CMK (cell line): ENCODE data around the gene CDK13.

Source experiments
- DNase-seq: peaks from one replicate; pipeline ENCODE4 v3.0.0-alpha.2; 2010; ENCODE audit warnings: low read depth

The CDK13 gene

GRCh38 chr7:40008223-40008815 lies 58.3 kb downstream of the CDK13 start:
- DNase-seq: no peak

GRCh38 chr7:40009301-40009700 lies 59.2 kb downstream of the CDK13 start:
- DNase-seq: no peak

- DNase-seq: no peak
These were observed 64.3 kb downstream of the CDK13 start for GRCh38 chr7:40014376-40014775.

DNA sequence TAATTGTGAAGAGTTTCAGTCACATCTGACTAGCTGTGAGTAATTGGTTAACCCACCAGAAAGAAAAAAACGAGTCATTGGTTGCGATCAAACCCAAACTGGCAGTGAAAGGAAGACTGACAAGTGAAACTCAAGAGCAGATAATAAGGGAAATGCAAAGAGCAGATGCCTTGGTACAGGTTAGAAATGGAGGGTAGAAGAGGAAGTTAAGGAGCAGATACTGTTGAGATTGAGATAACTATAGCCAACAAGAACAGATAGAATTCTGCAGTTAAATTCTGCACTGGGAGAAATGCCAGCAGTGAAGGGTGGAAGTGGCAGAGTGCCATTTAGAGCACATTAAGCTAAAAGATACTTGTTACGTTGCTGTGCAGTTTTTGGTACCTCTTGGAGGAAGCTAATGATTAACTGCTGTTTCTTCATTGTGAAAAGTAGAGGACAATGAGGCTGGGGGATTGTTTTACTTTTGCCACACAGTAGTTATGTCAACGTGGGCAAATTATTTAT lies 65.8 kb downstream of the CDK13 start:
- DNase-seq: no peak

- DNase-seq: no peak
These were observed 69.5 kb downstream of the CDK13 start for GRCh38 chr7:40019558-40019957.

- DNase-seq: no peak
These were observed 74.0 kb downstream of the CDK13 start for GRCh38 chr7:40024048-40024447.

DNA sequence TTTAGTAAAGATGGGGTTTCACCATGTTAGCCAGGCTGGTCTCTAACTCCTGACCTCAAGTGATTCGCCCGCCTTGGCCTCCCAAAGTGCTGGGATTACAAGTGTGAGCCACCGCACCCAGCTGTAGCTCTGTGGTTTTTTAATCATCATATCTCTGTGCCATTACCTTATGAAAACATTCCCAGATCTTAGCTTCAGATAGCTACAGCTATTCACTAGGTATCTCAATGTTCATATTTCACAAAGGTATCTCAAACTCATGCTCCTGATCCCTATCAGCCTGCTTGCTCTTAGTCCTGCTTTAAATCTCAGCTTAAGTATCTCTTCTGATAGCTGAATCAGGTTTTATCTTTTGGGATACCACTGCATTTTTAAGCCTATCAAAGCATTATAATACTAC lies 74.8 kb downstream of the CDK13 start:
- no peak for DNase-seq

DNA sequence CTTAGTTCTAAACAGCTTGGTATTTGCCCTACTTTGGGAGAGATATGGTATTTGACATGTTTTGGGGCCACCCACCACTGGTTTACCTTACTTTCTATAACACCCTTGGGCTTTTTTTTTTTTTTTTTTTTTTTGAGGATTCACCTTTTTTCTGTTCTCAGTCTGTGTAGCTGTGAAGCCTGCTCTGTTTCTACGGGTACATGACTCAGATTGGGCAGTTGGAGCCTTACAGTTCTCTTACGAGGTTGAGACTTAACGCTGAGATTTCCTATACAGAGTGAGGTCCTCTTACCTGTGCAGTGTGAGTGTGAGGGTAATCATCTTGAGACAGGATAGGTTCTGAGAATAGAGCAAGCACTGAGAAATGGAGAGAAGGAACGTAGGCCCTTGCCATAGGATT lies 77.5 kb downstream of the CDK13 start:
- no peak for DNase-seq

- no peak for DNase-seq
These were observed 83.8 kb downstream of the CDK13 start for GRCh38 chr7:40033826-40034225.

DNA sequence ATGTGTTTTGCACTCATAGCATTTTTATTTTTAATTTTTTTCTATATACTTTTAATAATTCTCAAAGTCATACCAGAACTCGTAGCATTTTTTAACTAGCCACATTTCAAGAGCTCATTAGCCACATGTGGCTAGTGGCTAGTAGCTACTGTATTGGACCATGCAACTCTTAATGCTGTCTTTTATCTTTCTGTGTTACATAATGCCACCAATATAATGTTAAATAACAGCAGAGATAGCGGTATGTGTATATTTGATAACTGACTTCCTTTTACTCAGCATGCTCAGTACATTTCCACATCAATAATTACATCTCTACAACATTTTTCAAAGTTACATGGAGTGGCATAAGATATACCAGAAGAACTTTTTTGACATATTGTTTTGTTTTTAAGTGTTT lies 91.4 kb downstream of the CDK13 start:
- no peak for DNase-seq

- no peak for DNase-seq
These were observed 93.1 kb downstream of the CDK13 start for GRCh38 chr7:40043164-40043563.

GRCh38 chr7:40047661-40048060 lies 97.6 kb downstream of the CDK13 start:
- no peak for DNase-seq

DNA sequence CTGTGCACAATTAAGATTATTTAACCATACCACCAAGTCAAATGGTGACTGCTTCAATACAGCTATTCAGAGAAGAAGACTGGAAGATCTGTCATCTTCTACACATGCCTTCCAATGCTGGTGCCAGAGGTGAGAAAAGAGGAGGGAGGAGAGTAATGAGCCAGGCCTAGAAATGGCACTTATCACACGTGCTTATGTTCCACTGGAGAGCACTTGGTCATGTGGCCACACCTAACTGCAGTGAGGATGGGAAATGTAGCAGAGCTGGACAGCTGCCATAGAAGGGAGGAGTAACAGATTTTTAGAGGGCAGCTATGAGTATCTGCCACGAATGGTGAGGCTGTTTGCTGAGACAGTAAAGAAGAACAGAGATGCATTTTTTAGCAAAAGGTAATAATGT lies 107.2 kb downstream of the CDK13 start:
- no peak for DNase-seq

DNA sequence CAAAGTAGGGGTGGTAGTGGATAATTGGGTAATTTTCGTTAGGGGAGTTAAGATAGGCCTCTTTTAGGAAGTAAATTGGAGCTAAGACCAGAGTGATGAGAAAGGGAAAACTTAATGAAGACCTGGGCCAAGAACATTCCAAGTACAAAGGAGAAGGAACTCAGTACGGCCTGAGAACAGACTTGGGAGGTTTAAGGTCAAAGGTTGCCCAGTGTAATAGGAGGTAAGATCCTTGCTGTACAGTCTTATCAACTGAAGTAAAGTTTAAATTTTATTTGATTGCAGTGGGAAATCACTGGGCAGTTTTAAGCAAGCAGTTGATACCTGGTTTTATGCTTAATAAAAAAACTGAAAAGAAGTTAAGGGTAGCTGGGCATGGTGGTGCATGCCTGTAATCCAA lies 108.0 kb downstream of the CDK13 start:
- DNase-seq: no peak

GRCh38 chr7:40058636-40059035 lies 108.6 kb downstream of the CDK13 start:
- no peak for DNase-seq

DNA sequence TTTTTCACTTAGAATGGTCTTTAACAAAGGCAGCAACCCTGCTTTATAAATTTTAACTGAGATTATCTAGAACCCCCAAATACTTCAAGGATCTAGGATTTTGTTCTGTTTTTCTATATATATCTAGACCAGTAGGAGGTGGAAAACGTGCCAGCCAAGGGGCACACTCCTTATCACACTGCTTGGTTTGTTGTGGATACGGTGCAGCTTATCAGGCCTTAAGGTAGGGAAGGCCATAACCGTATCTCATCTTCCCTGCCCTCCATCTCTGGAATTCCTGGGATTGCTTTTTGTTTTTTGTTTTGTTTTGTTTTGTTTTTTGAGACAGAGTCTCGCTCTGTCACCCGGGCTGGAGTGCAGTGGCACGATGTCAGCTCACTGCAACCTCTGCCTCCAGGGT lies 109.0 kb downstream of the CDK13 start:
- no peak for DNase-seq

DNA sequence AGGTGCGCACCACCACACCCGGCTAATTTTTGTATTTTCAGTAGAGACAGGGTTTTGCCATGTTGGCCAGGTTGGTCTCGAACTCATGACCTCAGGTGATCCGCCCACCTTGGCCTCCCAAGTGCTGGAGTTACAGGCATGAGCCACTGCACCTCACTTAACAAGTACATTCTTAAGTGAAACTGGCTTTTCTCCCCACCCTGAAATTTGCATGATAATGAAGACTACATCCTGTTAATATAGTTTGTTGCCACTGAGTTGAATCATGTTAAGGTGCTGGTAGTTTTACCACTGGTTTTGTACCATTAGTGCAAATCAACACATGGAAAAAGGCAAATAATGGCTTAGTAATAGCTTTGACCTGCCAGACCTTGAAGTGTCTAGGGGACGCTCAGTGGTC lies 122.2 kb downstream of the CDK13 start:
- no peak for DNase-seq

GRCh38 chr7:40073239-40073638 lies 123.2 kb downstream of the CDK13 start:
- no peak for DNase-seq

- no peak for DNase-seq
These were observed 127.8 kb downstream of the CDK13 start for GRCh38 chr7:40077849-40078248.

DNA sequence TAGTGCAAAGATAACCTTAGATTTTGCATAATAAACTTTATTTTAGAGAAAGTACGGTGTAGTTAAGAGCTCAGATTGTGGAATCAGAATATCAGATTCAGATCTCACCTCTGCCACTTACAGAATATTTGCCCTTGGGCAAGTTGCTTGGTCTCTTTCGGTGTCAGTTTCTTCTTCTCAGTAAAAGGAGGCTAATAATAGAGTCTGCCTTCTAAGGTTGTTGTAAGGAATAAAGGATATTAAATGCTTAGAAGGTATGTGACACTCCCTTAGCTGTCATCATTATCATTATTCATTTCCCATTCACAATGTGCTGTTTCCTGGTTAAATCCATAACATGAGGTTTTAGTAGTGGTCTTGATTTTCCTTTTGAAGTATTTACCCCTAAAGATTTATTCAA lies 142.1 kb downstream of the CDK13 start:
- no peak for DNase-seq

DNA sequence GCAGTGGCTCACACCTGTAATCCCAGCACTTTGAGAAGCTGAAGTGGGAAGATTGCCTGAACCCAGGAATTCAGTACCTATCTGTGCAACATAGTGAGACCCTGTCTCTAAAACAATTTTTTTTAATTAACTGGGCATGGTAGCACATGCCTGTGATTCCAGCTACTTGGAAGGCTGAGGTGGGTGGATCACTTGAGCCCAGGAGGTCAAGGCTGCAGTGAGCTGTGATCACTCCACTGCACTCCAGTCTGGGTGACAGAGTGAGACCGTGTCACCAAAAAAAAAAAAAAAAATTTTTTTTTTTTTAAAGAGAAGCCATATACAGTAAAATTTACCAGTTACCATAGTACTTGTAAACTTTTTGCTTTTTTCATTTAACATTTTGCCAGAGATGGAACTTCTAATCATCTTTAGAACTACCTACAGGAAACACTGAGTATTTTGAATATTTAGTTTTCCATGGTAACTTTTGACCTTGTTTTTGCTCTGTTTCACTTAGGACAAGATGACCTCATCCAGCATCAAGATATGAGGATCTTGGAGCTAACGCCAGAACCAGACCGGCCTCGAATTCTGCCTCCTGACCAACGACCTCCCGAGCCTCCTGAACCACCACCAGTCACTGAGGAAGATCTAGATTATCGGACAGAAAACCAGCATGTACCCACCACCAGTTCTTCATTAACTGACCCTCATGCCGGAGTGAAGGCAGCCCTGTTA lies 143.7 kb downstream of the CDK13 start:
- no peak for DNase-seq

DNA sequence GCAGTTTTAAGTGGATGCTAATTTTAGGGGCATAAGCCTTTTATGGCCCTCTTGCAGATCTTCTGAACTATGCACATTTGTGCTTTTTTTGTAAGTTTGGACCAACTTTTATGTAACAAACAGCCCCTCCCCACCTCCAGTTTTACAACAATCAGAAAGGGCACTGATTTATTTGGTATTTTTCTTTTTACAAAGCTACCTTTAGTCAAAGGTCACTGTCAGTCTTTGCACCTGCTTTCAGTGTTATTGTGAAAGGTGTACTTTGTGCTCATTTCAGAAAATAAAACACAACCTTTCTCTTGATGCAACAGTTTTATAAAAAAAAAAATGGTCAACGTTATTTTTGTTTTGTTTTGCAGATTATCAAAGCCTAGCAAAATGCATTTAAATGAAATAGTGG lies 145.2 kb downstream of the CDK13 start:
- DNase-seq: no peak

DNA sequence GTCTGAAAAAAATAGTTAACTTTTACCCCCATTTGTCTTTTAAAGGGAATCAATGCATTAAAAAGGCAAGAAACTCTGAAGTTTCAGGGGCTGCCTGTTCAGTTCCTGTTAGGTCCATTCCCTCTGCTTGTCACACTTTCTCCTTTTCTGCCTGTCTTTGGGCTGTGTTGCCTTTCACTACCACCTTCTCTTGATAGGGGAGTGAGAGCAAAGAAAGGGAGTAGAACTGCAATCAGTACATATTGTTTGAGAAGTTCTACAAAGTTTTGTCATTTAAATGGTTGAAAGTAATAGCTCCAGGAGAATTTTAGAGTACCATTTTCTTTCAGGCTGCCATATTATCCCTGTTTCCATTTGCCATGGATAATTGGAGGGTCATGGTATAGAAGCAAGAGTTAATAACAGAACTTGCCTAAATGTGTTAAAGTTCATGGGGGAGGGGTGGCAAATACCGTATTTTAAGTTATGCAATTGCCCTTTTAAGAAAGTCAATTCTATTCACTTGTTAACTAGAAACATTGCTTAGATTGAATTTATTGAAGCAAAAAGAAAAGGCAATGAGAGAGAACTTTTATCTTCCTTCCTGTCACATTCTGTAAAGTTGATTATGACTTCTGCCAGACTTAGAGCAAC lies 145.8 kb downstream of the CDK13 start:
- no peak for DNase-seq

GRCh38 chr7:40097728-40098127 lies 147.7 kb downstream of the CDK13 start:
- DNase-seq: no peak
